ENCODE data around the gene CA10. TPM values are rescaled to one million over a fixed set of nuclear protein-coding genes. Genes with fewer than 3 reads are reported as not detected.

Gene CA10
- total RNA-seq, 1 experiment from 2014 or later, result 0.46 TPM

GRCh38 chr17:51711581-51711980 lies 446.9 kb downstream of the CA10 start:
- TF ChIP-seq CTCF (conservative IDR thresholded peaks at IDR 0.05), result peak; percentile 57
- Histone ChIP-seq H3K4me1 (ENCODE audit: insufficient read depth, low read length) (no peaks in the 10 kb centered on the region), H3K23me2 (ENCODE audit: insufficient read length, low read depth, low read length, poor library complexity, severe bottlenecking) (no peaks in the 10 kb centered on the region), H2AFZ (ENCODE audit: low read length) (no peak overlapping the region), H4K91ac (ENCODE audit: insufficient read length, low read depth, low read length) (no peak overlapping the region), H2BK12ac (ENCODE audit: insufficient read length, low read depth, low read length) (no peak overlapping the region), H3K4me2 (ENCODE audit: insufficient read depth, insufficient read length, low read length) (no peak overlapping the region), H3K18ac (ENCODE audit: insufficient read length, low read depth, low read length) (no peak overlapping the region), H3K27me3 (ENCODE audit: insufficient read depth, low read length) (no peaks in the 10 kb centered on the region), H3K9me3 (ENCODE audit: control insufficient read depth, low read depth, low read length) (no peaks in the 10 kb centered on the region), H2AK5ac (ENCODE audit: insufficient read length, low read length) (no peak overlapping the region), H3K56ac (ENCODE audit: insufficient read length, low read depth, low read length) (no peak overlapping the region), H3K14ac (ENCODE audit: insufficient read depth, low read length) (no peak overlapping the region), H2BK20ac (ENCODE audit: low read depth, low read length, poor library complexity, severe bottlenecking) (no peak overlapping the region), H2BK15ac (ENCODE audit: low read depth, low read length) (no peak overlapping the region), H4K20me1 (ENCODE audit: control insufficient read depth, insufficient read depth, insufficient read length) (no peaks in the 10 kb centered on the region), H3K27ac (ENCODE audit: insufficient read length, low read depth, low read length) (no peak overlapping the region), H3T11ph (ENCODE audit: low read length) (no peak overlapping the region), H2BK5ac (ENCODE audit: insufficient read length, low read length) (no peak overlapping the region), H4K5ac (ENCODE audit: insufficient read length, low read depth, low read length) (no peak overlapping the region), H4K8ac (replicated peaks; ENCODE audit: insufficient read length, low read depth, low read length) (no peak overlapping the region), H3K9ac (ENCODE audit: extremely low read depth, insufficient read length, low read length) (no peak overlapping the region), H3K79me2 (ENCODE audit: insufficient read depth, low read length) (no peaks in the 10 kb centered on the region), H2BK120ac (ENCODE audit: low read depth, low read length, poor library complexity, severe bottlenecking) (no peak overlapping the region), H3K23ac (ENCODE audit: insufficient read length, low read depth, low read length) (no peak overlapping the region), H3K79me1 (ENCODE audit: insufficient read depth, low read depth, low read length, poor library complexity, severe bottlenecking) (no peaks in the 10 kb centered on the region), H3K4ac (ENCODE audit: low read depth, low read length) (no peak overlapping the region)
- Mint-ChIP-seq H3K36me3 (ENCODE audit: insufficient read depth in 1 of 3, low read depth in 3 of 3) (no peaks in the 10 kb centered on the region), H3K4me3 (no peak overlapping the region), H3K27ac (no peak overlapping the region), H3K27me3 (ENCODE audit: low read depth) (peaks cover 3% of the 10 kb centered on the region; the same call in 1 of the 2 replicates), H3K9me3 (no peaks in the 10 kb centered on the region), H3K4me1 (no peaks in the 10 kb centered on the region)
- no CpG with 5 or more reads among the region's 7 CpGs for WGBS (ENCODE audit: extremely low coverage, insufficient read length, low lambda C conversion rate)
- peak; percentile 46 for DNase-seq

Data from H9 (cell line).